Stomach (tissue), 4 donors: ENCODE data around the gene MX2.

Experiments used
- CTCF ChIP-seq, 7 experiments: fragments of 450-650 bp in 4 of 7; fragments of 200-600 bp in 3 of 7; sonication (generic) in 3 of 7; IDR thresholded peaks; one replicate each; pipeline ENCODE4 v1.5.1; 2016 to 2019; ENCODE audit warnings: antibody characterized with exemption in 7 of 7, control low read depth in 2 of 7, mild to moderate bottlenecking in 1 of 7
- EP300 ChIP-seq: sonication (generic); formaldehyde crosslinking; IDR thresholded peaks from one replicate; pipeline ENCODE4 v1.6.1; 2017; ENCODE audit warnings: antibody characterized with exemption
- POLR2A ChIP-seq, 4 donors: fragments of 450-650 bp; IDR thresholded peaks; one replicate each; pipeline ENCODE4 v1.6.1; 2016; ENCODE audit warnings: antibody characterized with exemption in 4 of 4, control low read depth in 2 of 4, mild to moderate bottlenecking in 1 of 4, moderate library complexity in 1 of 4
- POLR2AphosphoS5 ChIP-seq, 3 donors: sonication (generic); formaldehyde crosslinking; IDR thresholded peaks; one replicate each; pipeline ENCODE4 v1.6.1; 2016; ENCODE audit warnings: antibody characterized with exemption in 3 of 3

- TF ChIP-seq CTCF (IDR thresholded peaks at IDR 0.05), result no peak
- TF ChIP-seq POLR2A (IDR thresholded peaks at IDR 0.05), result no peak
- TF ChIP-seq EP300, result no peak
- no peak for TF ChIP-seq POLR2AphosphoS5 (IDR thresholded peaks at IDR 0.05)
Observed at GRCh38 chr21:41403966-41404365, 42.1 kb downstream of the MX2 start.
